ENCODE measurements around the gene LRRC4C. TPM values are rescaled to one million over a fixed set of nuclear protein-coding genes. Genes with fewer than 3 reads are reported as not detected.

The LRRC4C gene
- total RNA-seq, 2 experiments from 2014 or later = not detected

DNA sequence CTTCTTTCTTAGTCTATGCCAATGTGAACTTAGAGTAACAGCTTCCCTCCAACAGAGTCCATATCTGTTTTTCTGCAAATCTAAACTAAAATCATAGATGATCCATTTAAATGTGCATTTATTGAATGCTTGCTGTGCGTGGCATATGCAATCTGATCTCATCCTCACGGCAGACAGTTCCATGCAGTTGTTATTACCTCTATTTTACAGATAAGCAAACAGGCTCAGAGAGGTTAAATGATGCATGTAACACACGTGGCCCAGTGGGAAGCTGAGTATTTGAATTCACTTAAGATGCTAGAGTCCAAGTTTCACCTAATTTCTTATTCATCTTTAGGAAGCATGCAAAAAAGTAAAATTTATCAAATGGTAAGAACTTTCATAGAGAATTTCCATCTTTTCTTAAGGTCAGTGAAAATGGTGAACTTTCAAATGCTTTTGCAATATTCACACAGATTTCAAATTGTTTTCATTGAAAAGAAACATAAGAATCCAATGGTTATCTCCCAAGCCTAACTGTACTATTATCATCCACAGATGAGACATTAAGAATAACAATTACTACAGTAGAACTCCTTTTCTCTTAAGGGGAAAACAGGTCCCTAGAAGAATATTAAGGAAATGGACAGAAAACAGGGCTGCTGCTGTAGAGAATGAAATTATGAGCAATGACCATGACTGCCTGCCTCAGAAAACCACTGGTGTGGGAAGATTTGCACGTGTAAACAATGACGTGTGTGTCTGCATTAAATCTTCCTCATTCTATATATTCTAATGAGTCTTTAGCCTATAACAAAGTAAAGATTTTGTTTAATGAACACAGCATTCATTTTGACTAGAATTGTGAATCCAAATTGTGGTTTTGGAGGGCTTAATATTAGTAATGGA, 1171.3 kb downstream of the LRRC4C start:
- H3K4me1 Mint-ChIP-seq (ENCODE audit: low read depth) = no peaks in the 10 kb centered on the region
- no peaks in the 10 kb centered on the region for H3K9me3 Mint-ChIP-seq
- no peak overlapping the region for H3K27ac Mint-ChIP-seq
- Histone ChIP-seq H3K4me3 (ENCODE audit: low read length) (no peak overlapping the region), H3K27me3 (ENCODE audit: control insufficient read depth in 1 of 2, insufficient read depth in 2 of 2, low read length in 2 of 2) (peaks cover 7 to 8% of the 10 kb centered on the region in 2 experiments), H3K4me1 (ENCODE audit: insufficient read depth, low read length) (no peaks in the 10 kb centered on the region), H3K9me3 (ENCODE audit: control insufficient read depth in 1 of 2, insufficient read depth in 1 of 2, low read length in 2 of 2) (peaks cover 0 to 1% of the 10 kb centered on the region in 2 experiments), H3K27ac (ENCODE audit: low read depth in 1 of 2, low read length in 2 of 2) (no peak overlapping the region), H3K36me3 (ENCODE audit: insufficient read depth, low read length) (no peaks in the 10 kb centered on the region)
- intact Hi-C loops (cut with DNase I, micrococcal nuclease) = no loop called here
- DNase-seq (no peak), ATAC-seq (ENCODE audit: poor library complexity) (no peak)
- ChIA-PET POLR2A (no interaction called here), CTCF (no interaction called here)
- H3K27me3 Mint-ChIP-seq = peaks cover 16% of the 10 kb centered on the region
- H3K36me3 Mint-ChIP-seq (ENCODE audit: low read depth) = no peaks in the 10 kb centered on the region
- TF ChIP-seq, protein P1, sequence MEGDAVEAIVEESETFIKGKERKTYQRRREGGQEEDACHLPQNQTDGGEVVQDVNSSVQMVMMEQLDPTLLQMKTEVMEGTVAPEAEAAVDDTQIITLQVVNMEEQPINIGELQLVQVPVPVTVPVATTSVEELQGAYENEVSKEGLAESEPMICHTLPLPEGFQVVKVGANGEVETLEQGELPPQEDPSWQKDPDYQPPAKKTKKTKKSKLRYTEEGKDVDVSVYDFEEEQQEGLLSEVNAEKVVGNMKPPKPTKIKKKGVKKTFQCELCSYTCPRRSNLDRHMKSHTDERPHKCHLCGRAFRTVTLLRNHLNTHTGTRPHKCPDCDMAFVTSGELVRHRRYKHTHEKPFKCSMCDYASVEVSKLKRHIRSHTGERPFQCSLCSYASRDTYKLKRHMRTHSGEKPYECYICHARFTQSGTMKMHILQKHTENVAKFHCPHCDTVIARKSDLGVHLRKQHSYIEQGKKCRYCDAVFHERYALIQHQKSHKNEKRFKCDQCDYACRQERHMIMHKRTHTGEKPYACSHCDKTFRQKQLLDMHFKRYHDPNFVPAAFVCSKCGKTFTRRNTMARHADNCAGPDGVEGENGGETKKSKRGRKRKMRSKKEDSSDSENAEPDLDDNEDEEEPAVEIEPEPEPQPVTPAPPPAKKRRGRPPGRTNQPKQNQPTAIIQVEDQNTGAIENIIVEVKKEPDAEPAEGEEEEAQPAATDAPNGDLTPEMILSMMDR (IDR thresholded peaks at IDR 0.05) = no peak
- H3K4me3 Mint-ChIP-seq = no peak overlapping the region

DNA sequence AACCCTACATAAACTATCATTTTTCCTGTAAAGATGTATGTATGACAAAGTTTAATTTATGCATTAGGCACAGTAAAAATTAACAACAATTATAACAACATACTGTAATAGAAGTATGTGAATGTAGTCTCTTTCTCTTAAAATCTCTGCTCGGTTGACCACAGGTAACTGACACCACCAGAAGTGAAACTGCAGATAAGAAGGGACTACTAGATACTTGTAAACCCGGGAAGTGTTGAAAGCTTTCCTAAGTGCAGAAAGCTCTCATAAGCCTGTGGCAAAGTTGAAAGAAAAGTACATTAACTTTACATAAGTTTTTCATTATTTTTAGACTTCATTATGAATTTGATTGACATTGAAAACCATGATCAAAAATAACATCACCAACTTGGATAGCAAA, 1173.3 kb downstream of the LRRC4C start:
- Histone ChIP-seq H3K27me3 (ENCODE audit: control insufficient read depth in 1 of 2, insufficient read depth in 2 of 2, low read length in 2 of 2) (no peaks in the 10 kb centered on the region), H3K27ac (ENCODE audit: low read depth in 1 of 2, low read length in 2 of 2) (no peak overlapping the region), H3K4me1 (ENCODE audit: insufficient read depth, low read length) (no peaks in the 10 kb centered on the region), H3K9me3 (ENCODE audit: control insufficient read depth in 1 of 2, insufficient read depth in 1 of 2, low read length in 2 of 2) (no peaks in the 10 kb centered on the region), H3K4me3 (ENCODE audit: low read length) (no peak overlapping the region), H3K36me3 (ENCODE audit: insufficient read depth, low read length) (no peaks in the 10 kb centered on the region)
- DNase-seq (no peak), ATAC-seq (ENCODE audit: poor library complexity) (no peak)
- no peaks in the 10 kb centered on the region for H3K4me1 Mint-ChIP-seq (ENCODE audit: low read depth)
- H3K4me3 Mint-ChIP-seq = no peak overlapping the region
- TF ChIP-seq, protein P1 (IDR thresholded peaks at IDR 0.05) = no peak
- H3K27me3 Mint-ChIP-seq = no peaks in the 10 kb centered on the region
- intact Hi-C loops (cut with DNase I, micrococcal nuclease) = no loop called here
- no peaks in the 10 kb centered on the region for H3K9me3 Mint-ChIP-seq
- ChIA-PET POLR2A (no interaction called here), CTCF (no interaction called here)
- H3K36me3 Mint-ChIP-seq (ENCODE audit: low read depth) = no peaks in the 10 kb centered on the region
- no peak overlapping the region for H3K27ac Mint-ChIP-seq

DNA sequence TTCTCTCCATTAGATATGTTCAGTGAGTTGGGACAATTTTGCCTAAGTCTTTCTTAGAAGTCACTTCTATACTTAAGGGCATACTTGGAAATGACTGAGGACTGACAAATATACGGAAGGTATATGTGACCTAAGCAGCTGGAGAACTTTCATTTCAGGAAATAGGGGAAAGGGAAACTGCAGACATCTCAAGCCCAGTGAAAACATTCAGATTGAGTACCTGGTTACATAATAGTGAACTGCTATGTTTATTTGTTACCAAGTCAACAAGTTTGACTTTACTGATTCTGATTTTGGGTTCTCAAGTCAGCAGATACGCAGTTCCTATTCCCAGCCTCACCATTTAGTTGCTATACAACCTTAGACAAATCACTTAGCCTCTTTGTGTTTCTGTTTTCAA, 1173.9 kb downstream of the LRRC4C start:
- Mint-ChIP-seq H3K4me1 (ENCODE audit: low read depth) (no peaks in the 10 kb centered on the region), H3K36me3 (ENCODE audit: low read depth) (no peaks in the 10 kb centered on the region), H3K4me3 (no peak overlapping the region), H3K27ac (no peak overlapping the region), H3K9me3 (no peaks in the 10 kb centered on the region), H3K27me3 (no peaks in the 10 kb centered on the region)
- ChIA-PET POLR2A (no interaction called here), CTCF (no interaction called here)
- H3K4me1 ChIP-seq (ENCODE audit: insufficient read depth, low read length) = no peaks in the 10 kb centered on the region
- ATAC-seq (ENCODE audit: poor library complexity) (no peak), DNase-seq (no peak)
- no peak overlapping the region for H3K4me3 ChIP-seq (ENCODE audit: low read length)
- no peaks in the 10 kb centered on the region for H3K27me3 ChIP-seq (ENCODE audit: control insufficient read depth in 1 of 2, insufficient read depth in 2 of 2, low read length in 2 of 2)
- H3K27ac ChIP-seq (ENCODE audit: low read depth in 1 of 2, low read length in 2 of 2) = no peak overlapping the region
- intact Hi-C loops (cut with DNase I, micrococcal nuclease) = no loop called here
- no peaks in the 10 kb centered on the region for H3K9me3 ChIP-seq (ENCODE audit: control insufficient read depth in 1 of 2, insufficient read depth in 1 of 2, low read length in 2 of 2)
- TF ChIP-seq, protein P1 (IDR thresholded peaks at IDR 0.05) = no peak
- H3K36me3 ChIP-seq (ENCODE audit: insufficient read depth, low read length) = no peaks in the 10 kb centered on the region

Measured in CD4-positive, alpha-beta T cell (primary cell).